HG03095 (cell line): ENCODE measurements around the gene GABRR2.

Experiments used
- ATAC-seq: cut with Tn5 transposase; IDR thresholded peaks from one replicate; pipeline ENCODE4 v1.9.1; 2021; ENCODE audit warnings: moderate library complexity; ENCODE audit not compliant: unreplicated experiment

Gene GABRR2

DNA sequence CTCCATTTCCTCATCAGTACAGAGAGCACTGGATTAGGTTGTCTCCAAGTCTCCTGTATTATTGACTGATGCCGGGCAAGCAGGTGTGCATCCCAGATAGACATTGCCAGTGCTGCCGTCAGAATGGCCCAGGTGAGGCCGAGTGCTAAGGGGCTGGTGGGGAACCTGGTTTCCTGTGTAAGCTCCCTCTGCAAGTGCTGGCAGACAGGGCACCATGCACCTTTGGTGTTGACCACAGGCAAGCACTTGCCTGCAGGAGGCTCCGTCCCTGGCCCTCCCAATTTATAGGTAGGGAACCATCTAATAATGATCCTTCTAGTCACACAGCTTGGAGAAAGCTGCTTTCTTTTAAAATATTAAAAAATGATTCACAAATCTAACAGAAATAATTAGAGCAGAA, 98.7 kb downstream of the GABRR2 start:
- ATAC-seq: no peak

DNA sequence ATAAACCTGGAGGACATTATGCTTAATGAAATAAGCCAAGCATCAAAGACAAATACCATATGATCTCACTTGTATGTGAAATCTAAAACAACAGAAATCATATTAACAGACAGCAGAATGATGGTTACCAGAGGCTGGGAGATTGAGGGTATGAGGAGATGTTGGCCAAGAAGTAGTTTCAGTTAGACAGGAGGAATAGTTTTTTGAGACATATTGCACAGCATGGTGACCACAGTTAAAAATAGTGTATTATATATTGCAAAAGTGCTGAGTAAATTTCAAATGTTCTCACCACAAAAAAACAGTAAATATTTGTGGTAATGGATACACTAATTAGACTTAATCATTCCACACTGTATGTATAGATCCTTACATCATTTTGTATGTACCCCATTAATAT, 99.7 kb downstream of the GABRR2 start:
- ATAC-seq: no peak

DNA sequence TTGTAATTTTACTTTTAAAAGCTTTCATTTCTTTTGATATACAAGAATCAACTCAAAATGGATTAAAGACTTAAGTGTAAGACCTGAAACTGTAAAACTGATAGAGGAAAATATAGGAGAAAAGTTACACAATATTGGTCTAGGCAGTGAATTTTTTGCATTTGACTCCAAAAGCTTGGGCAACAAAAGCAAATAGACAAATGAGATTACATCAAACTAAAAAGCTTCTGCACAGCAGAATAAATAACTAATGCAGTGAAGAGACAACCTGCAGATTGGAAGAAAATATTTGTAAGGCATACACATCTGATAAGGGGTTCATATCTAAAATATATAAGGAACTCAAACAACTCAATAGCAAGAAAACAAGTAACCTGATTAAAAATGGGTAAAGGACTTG, 100.9 kb downstream of the GABRR2 start:
- no peak for ATAC-seq

DNA sequence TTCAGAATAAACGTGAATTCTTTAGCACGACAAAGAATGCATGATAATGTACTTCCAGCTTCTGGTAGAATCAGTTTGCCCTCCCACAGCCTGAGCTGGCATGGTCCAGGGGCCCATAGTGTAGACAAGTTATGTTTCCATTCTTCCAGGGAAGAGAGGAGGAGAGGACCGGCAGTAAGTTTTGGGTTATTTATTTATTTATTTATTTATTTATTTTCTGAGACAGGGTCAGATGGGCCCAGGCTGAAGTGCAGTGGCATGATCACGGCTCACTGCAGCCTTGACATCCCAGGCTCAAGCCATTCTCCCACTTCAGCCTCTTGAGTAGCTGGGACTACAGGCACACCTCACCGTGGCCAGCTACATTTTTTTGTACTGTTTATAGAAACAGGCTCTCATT, 102.6 kb downstream of the GABRR2 start:
- ATAC-seq: no peak

DNA sequence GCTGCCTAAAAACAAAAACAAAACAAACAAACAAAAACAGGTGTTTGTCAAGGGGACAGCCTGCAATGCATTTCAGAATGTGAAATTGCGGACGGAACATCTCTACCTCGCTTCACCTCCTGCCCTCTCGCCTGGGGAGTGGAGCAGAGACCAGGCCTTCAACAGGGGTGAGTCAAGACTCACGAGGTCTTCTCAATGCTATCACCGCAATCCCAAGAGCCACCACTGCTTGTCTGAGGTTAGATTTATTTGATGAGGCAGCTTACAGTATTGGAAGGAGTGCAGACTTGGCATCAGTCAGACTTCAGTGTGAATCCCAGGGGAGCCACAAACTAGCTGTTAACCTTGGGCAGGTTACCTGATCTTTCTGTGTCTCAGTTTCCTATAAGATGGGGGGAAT, 105.6 kb downstream of the GABRR2 start:
- no peak for ATAC-seq

DNA sequence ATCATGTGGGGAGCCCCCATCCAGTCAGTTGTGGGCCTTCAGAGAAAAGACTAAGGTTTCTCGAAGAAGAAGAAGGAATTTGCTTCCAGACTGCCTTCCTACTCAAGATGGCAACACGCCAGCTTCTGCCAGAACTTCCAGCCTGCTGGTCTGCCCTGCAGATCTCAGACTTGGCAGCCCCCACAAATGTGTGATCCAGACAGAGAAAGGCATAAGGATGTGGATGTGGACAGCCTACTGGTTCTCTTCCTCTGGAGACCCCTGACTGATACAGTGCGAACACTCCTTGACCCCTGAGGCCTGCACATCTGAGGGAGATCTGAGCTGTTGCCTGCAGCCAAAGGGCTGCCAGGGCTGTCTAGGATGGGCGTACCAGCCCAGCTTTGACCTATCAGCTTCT, 106.5 kb downstream of the GABRR2 start:
- no peak for ATAC-seq
